Transverse colon (tissue), 4 donors: ENCODE measurements around the gene RALGAPA1. TPM values are rescaled to one million over a fixed set of nuclear protein-coding genes. Genes with fewer than 3 reads are reported as not detected.
"Not testable (repeated sequence)": the region's sequence is repeated elsewhere in the genome, so short reads cannot be mapped to it uniquely, and the experiment has no call there.

Experiments
- DNase-seq: peaks from one replicate; pipeline ENCODE4 v3.0.0-alpha.2; 2019
- H3K27ac ChIP-seq, 4 donors: fragments of 200-600 bp; sonication (generic); 2 replicates each; pipeline ENCODE4 v1.5.1; 2016 to 2018; ENCODE audit warnings: inconsistent platforms in 4 of 4
- H3K27me3 ChIP-seq: fragments of 200-600 bp; sonication (generic); 2 replicates; pipeline ENCODE4 v1.5.1; 2017; ENCODE audit warnings: inconsistent platforms
- H3K36me3 ChIP-seq, 4 donors: fragments of 200-600 bp; sonication (generic); 2 replicates each; pipeline ENCODE4 v1.5.1; 2017 to 2019; ENCODE audit warnings: inconsistent platforms in 4 of 4
- H3K4me1 ChIP-seq, 4 donors: fragments of 200-600 bp; sonication (generic); 2 replicates each; pipeline ENCODE4 v1.5.1; 2017 to 2020; ENCODE audit warnings: inconsistent platforms in 4 of 4
- H3K4me3 ChIP-seq, 4 donors: fragments of 200-600 bp; sonication (generic); 1 replicate in 1 of 4; 2 replicates in 3 of 4; pipeline versions ENCODE4 v1.5.1 to v1.6.1; 2017 to 2019; ENCODE audit warnings: inconsistent platforms in 4 of 4
- H3K9me3 ChIP-seq, 2 donors: fragments of 200-600 bp; sonication (generic); 2 replicates each; pipeline ENCODE4 v1.5.1; 2017 to 2019; ENCODE audit warnings: inconsistent platforms in 2 of 2
- CTCF ChIP-seq, 5 experiments: fragments of 200-600 bp in 3 of 5; fragments of 450-650 bp in 2 of 5; sonication (generic) in 3 of 5; IDR thresholded peaks; 1 replicate in 2 of 5; 2 replicates in 3 of 5; pipeline ENCODE4 v1.5.1; 2016 to 2017; ENCODE audit warnings: antibody characterized with exemption in 5 of 5, inconsistent platforms in 3 of 5, mild to moderate bottlenecking in 2 of 5, moderate library complexity in 1 of 5
- EP300 ChIP-seq: sonication (generic); formaldehyde crosslinking; IDR thresholded peaks from one replicate; pipeline ENCODE4 v1.6.1; 2017; ENCODE audit warnings: antibody characterized with exemption, low read depth
- POLR2A ChIP-seq: fragments of 450-650 bp; IDR thresholded peaks from one replicate; pipeline ENCODE4 v1.6.1; 2016; ENCODE audit warnings: antibody characterized with exemption, mild to moderate bottlenecking, moderate library complexity
- POLR2AphosphoS5 ChIP-seq, 3 donors: sonication (generic); formaldehyde crosslinking; IDR thresholded peaks; one replicate each; pipeline ENCODE4 v1.6.1; 2016; ENCODE audit warnings: antibody characterized with exemption in 3 of 3
- WGBS, 2 donors: methylation state at CpG; one replicate each; pipeline ENCODE4 v1.1.5; 2018; ENCODE audit warnings: low coverage in 1 of 2; 5-methylcytosine and 5-hydroxymethylcytosine counted together
- in situ Hi-C, 4 donors: fragments of 200-750 bp; cut with MboI; loops; one replicate each; pipeline versions ENCODE4 v1.15.0 to v1.15.1; 2017; ENCODE audit warnings: low sequenced_read_pairs in 3 of 4, low pct_ligation_motif_present in 1 of 4, low pct_unique_long_range_greater_than_20kb in 1 of 4
- intact Hi-C: fragments of 100-400 bp; cut with DNase I; formaldehyde crosslinking; loops from one replicate; pipeline ENCODE4 v1.15.1; 2023; ENCODE audit warnings: low total_unique reads
- total RNA-seq, 4 donors: library from RNA; depleted of rRNA; stranded (reverse); fragments of >200 nt; gene quantifications; one replicate each; pipeline ENCODE4 v1.1.0, GENCODE V29; 2016

Gene RALGAPA1
- total RNA-seq, 4 donors from 2014 or later = 84.7 to 122 (median 119) TPM

DNA sequence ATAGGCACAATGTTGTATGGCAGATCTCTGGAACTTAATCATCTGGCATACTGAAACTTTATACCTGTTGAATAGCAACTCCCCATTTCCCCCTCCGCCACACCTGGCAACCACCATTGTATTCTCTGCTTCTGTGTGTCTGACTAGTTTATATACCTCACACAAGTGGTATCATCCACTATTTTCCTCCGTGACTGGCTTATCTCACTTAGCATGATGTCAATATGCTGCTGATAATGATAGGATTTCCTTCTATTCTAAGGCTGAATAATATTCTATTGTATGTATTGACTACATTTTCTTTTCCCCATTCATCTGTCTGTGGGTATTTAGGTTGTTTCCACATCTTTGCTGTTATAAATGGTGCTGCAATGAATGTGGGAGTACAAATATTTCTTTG is 38.5 kb upstream of the RALGAPA1 start:
- peaks cover under 1 to 4% of the 10 kb centered on the region in 2 donors for H3K9me3 ChIP-seq
- TF ChIP-seq POLR2A (no peak), EP300 (no peak), POLR2AphosphoS5 (IDR thresholded peaks at IDR 0.05) (no peak), CTCF (IDR thresholded peaks at IDR 0.05) (no peak)
- intact Hi-C loops = no loop called here
- in situ Hi-C loops = no loop called here
- WGBS, 2 donors = 86 to 93% methylated on average over 1 to 2 of the region's 2 CpGs
- H3K36me3 ChIP-seq = peaks cover 0 to 7% (median under 1%) of the 10 kb centered on the region in 4 donors
- H3K4me1 ChIP-seq = no peaks in the 10 kb centered on the region
- no peaks in the 10 kb centered on the region for H3K27me3 ChIP-seq
- no peak for DNase-seq
- H3K27ac ChIP-seq = no peak overlapping the region
- no peak overlapping the region for H3K4me3 ChIP-seq

- Histone ChIP-seq H3K4me3 (no peak overlapping the region), H3K27me3 (no peaks in the 10 kb centered on the region), H3K27ac (no peak overlapping the region), H3K4me1 (no peaks in the 10 kb centered on the region), H3K36me3 (peaks cover 0 to 19% (median 3%) of the 10 kb centered on the region in 4 donors), H3K9me3 (peaks cover 7 to 8% of the 10 kb centered on the region in 2 donors)
- intact Hi-C loops = no loop called here
- in situ Hi-C loops = no loop called here
- TF ChIP-seq CTCF (IDR thresholded peaks at IDR 0.05) (no peak), POLR2A (no peak), EP300 (no peak), POLR2AphosphoS5 (IDR thresholded peaks at IDR 0.05) (no peak)
- DNase-seq = no peak
- WGBS, 2 donors = 97 to 100% methylated on average over 1 to 8 of the region's 8 CpGs
Measured at GRCh38 chr14:35844494-35844893, 35.4 kb upstream of the RALGAPA1 start.

DNA sequence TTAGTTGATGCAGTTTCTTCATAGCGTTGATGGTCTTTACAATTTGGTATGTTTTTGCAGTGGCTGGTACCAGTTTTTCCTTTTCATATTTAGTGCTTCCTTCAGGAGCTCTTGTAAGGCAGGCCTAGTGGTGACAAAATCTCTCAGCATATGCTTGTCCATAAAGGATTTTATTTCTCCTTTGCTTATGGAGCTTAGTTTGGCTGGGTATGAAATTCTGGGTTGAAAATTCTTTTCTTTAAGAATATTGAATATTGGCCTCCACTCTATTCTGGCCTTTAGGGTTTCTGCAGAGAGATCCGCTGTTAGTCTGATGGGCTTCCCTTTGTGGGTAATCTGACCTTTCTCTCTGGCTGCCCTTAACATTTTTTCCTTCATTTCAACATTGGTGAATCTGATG is 33.1 kb upstream of the RALGAPA1 start:
- 98 to 100% methylated on average over 1 to 2 of the region's 2 CpGs for WGBS, 2 donors
- H3K4me3 ChIP-seq, DNase-seq, H3K27ac ChIP-seq, intact Hi-C loops, H3K27me3 ChIP-seq, H3K4me1 ChIP-seq, in situ Hi-C loops: not testable (repeated sequence)
- H3K9me3 ChIP-seq = peaks cover 7 to 11% of the 10 kb centered on the region in 2 donors
- peaks cover 0 to 30% (median 3%) of the 10 kb centered on the region in 4 donors for H3K36me3 ChIP-seq

DNA sequence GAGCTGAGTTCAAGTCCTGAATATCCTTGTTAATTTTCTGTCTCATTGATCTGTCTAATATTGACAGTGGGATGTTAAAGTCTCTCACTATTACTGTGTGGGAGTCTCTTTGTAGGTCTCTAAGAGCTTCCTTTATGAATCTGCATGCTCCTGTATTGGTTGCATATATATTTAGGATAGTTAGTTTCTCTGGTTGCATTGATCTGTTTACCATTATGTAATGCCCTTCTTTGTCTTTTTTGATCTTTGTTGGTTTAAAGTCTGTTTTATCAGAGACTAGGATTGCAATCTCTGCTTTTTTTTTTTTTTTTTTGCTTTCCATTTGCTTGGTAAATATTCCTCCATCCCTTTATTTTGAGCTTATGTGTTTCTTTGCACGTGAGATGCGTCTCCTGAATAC is 32.6 kb upstream of the RALGAPA1 start:
- not testable (repeated sequence) for H3K4me3 ChIP-seq

GRCh38 chr14:35835208-35835982 is 26.3 kb upstream of the RALGAPA1 start:
- peaks cover 0 to 19% (median 9%) of the 10 kb centered on the region in 4 donors for H3K36me3 ChIP-seq
- DNase-seq = no peak
- in situ Hi-C loops = no loop called here
- peaks cover 0 to 3% of the 10 kb centered on the region in 2 donors for H3K9me3 ChIP-seq
- intact Hi-C loops = no loop called here
- no peak overlapping the region for H3K4me3 ChIP-seq
- H3K27me3 ChIP-seq = no peaks in the 10 kb centered on the region
- no peak for TF ChIP-seq POLR2A
- TF ChIP-seq CTCF (IDR thresholded peaks at IDR 0.05) = no peak
- TF ChIP-seq POLR2AphosphoS5 (IDR thresholded peaks at IDR 0.05) = no peak
- no peak for TF ChIP-seq EP300
- H3K27ac ChIP-seq = no peak overlapping the region
- WGBS, 2 donors = 73 to 85% methylated on average over 4 to 5 of the region's 5 CpGs
- H3K4me1 ChIP-seq = no peaks in the 10 kb centered on the region

More for the DNA sequence above, 32.6 kb upstream of the RALGAPA1 start:
- H3K4me1 ChIP-seq, H3K27ac ChIP-seq, intact Hi-C loops, in situ Hi-C loops, DNase-seq, H3K27me3 ChIP-seq: not testable (repeated sequence)
- H3K9me3 ChIP-seq = peaks cover 7 to 11% of the 10 kb centered on the region in 2 donors
- peaks cover 0 to 30% (median 3%) of the 10 kb centered on the region in 4 donors for H3K36me3 ChIP-seq
- 100% methylated on average over 2 of the region's 2 CpGs for WGBS, 2 donors
